GM23338 (cell line): ENCODE data around the gene VRK1. TPM values are rescaled to one million over a fixed set of nuclear protein-coding genes. Genes with fewer than 3 reads are reported as not detected.

Experiments
- ATAC-seq: fragments of 200-7000 bp; cut with Tn5 transposase; 3 replicates; pipeline ENCODE4 v1.9.1; 2020
- DNase-seq: peaks from one replicate; pipeline ENCODE4 v3.0.0-alpha.2; 2015; ENCODE audit warnings: low spot score
- H2AFZ ChIP-seq: fragments of 200-600 bp; sonication (generic); 2 replicates; pipeline ENCODE4 v1.8.0; 2016; ENCODE audit warnings: antibody characterized with exemption, mild to moderate bottlenecking, moderate library complexity
- H3F3A ChIP-seq: fragments of 200-600 bp; sonication (generic); replicated peaks from 2 replicates; pipeline ENCODE4 v1.8.0; 2017; ENCODE audit warnings: antibody characterized with exemption, mixed run types, low read depth
- H3K27ac ChIP-seq: fragments of 200-600 bp; sonication (generic); 2 replicates; pipeline ENCODE4 v1.6.1; 2016; ENCODE audit warnings: low read depth
- H3K27me3 ChIP-seq: fragments of 200-600 bp; sonication (generic); 2 replicates; pipeline ENCODE4 v1.8.0; 2016; ENCODE audit warnings: mild to moderate bottlenecking, mixed run types, moderate library complexity; ENCODE audit not compliant: insufficient read depth
- H3K36me3 ChIP-seq: fragments of 200-600 bp; sonication (generic); 2 replicates; pipeline ENCODE4 v1.8.0; 2016; ENCODE audit warnings: mild to moderate bottlenecking; ENCODE audit not compliant: insufficient read depth
- H3K4me1 ChIP-seq: fragments of 200-600 bp; sonication (generic); 2 replicates; pipeline ENCODE4 v1.8.0; 2016; ENCODE audit warnings: mild to moderate bottlenecking, moderate library complexity; ENCODE audit not compliant: insufficient read depth
- H3K4me2 ChIP-seq: fragments of 200-600 bp; sonication (generic); 2 replicates; pipeline ENCODE4 v1.7.1; 2017; ENCODE audit warnings: mixed run types
- H3K4me3 ChIP-seq: fragments of 200-600 bp; sonication (generic); 2 replicates; pipeline ENCODE4 v1.6.1; 2016; ENCODE audit warnings: mixed run types
- H3K79me2 ChIP-seq: fragments of 200-600 bp; sonication (generic); replicated peaks from 2 replicates; pipeline ENCODE4 v1.8.0; 2017; ENCODE audit warnings: mild to moderate bottlenecking; ENCODE audit not compliant: insufficient read depth
- H3K9me2 ChIP-seq: fragments of 200-600 bp; sonication (generic); 2 replicates; pipeline ENCODE4 v1.8.0; 2017; ENCODE audit not compliant: insufficient read depth
- H4K20me1 ChIP-seq: fragments of 200-600 bp; sonication (generic); replicated peaks from 2 replicates; pipeline ENCODE4 v1.8.0; 2017; ENCODE audit warnings: mild to moderate bottlenecking; ENCODE audit not compliant: insufficient read depth
- H3K27ac Mint-ChIP-seq: 2 replicates; pipeline ENCODE4 v1.8.0; 2020; ENCODE audit warnings: inconsistent platforms, mild to moderate bottlenecking, moderate library complexity, mixed read lengths
- H3K27me3 Mint-ChIP-seq: 3 replicates; pipeline ENCODE4 v1.8.0; 2022; ENCODE audit warnings: low read depth, mild to moderate bottlenecking, moderate library complexity, mixed read lengths, inconsistent platforms; ENCODE audit not compliant: insufficient read depth, poor library complexity
- H3K36me3 Mint-ChIP-seq: 3 replicates; pipeline ENCODE4 v1.8.0; 2021; ENCODE audit warnings: low read depth, mild to moderate bottlenecking, inconsistent platforms, moderate library complexity, mixed read lengths
- H3K4me1 Mint-ChIP-seq: 3 replicates; pipeline ENCODE4 v1.8.0; 2020; ENCODE audit warnings: mild to moderate bottlenecking, inconsistent platforms, mixed read lengths
- H3K4me3 Mint-ChIP-seq: 3 replicates; pipeline ENCODE4 v1.8.0; 2021; ENCODE audit warnings: moderate library complexity, mild to moderate bottlenecking, inconsistent platforms, mixed read lengths
- H3K9me3 Mint-ChIP-seq: 3 replicates; pipeline ENCODE4 v1.8.0; 2020; ENCODE audit warnings: moderate library complexity, mild to moderate bottlenecking, inconsistent platforms, mixed read lengths
- CREB1 ChIP-seq: fragments of 250-450 bp; sonication (Bioruptor Pico); IDR thresholded peaks from 2 replicates; pipeline ENCODE4 v1.5.0; 2020; ENCODE audit warnings: low read depth, mild to moderate bottlenecking, moderate library complexity
- CTCF ChIP-seq, 2 experiments: fragments of 200-600 bp in 1 of 2; sonication (generic) in 1 of 2; conservative IDR thresholded peaks; 2 replicates each; pipeline versions ENCODE4 v1.5.1 to v1.6.1; 2016 to 2017; ENCODE audit warnings: antibody characterized with exemption in 2 of 2, low read depth in 2 of 2, mild to moderate bottlenecking in 2 of 2, moderate library complexity in 1 of 2
- ETS1 ChIP-seq: IDR thresholded peaks from 2 replicates; pipeline ENCODE4 v1.6.1; 2016; ENCODE audit warnings: antibody characterized with exemption
- EZH2 ChIP-seq: fragments of 200-600 bp; sonication (generic); IDR thresholded peaks from one replicate; pipeline ENCODE4 v1.8.0; 2017; ENCODE audit warnings: antibody characterized with exemption, mild to moderate bottlenecking, low read depth; ENCODE audit not compliant: unreplicated experiment
- EZH2phosphoT487 ChIP-seq: fragments of 200-600 bp; sonication (generic); IDR thresholded peaks from one replicate; pipeline ENCODE4 v1.8.1; 2018; ENCODE audit warnings: antibody characterized with exemption; ENCODE audit not compliant: unreplicated experiment
- JUNB ChIP-seq: IDR thresholded peaks from one replicate; pipeline ENCODE4 v1.6.1; 2016; ENCODE audit warnings: antibody characterized with exemption; ENCODE audit not compliant: unreplicated experiment
- NANOG ChIP-seq: IDR thresholded peaks from 2 replicates; pipeline ENCODE4 v1.6.1; 2016; ENCODE audit warnings: antibody characterized with exemption, borderline replicate concordance
- POLR2AphosphoS5 ChIP-seq: IDR thresholded peaks from 2 replicates; pipeline ENCODE4 v1.6.1; 2016; ENCODE audit warnings: antibody characterized with exemption, low read depth
- REST ChIP-seq: IDR thresholded peaks from one replicate; pipeline ENCODE4 v1.6.1; 2018; ENCODE audit warnings: antibody characterized with exemption; ENCODE audit not compliant: unreplicated experiment
- STAT1 ChIP-seq: IDR thresholded peaks from one replicate; pipeline ENCODE4 v1.6.1; 2016; ENCODE audit warnings: antibody characterized with exemption; ENCODE audit not compliant: unreplicated experiment
- ZNF114 ChIP-seq: fragments of 250-450 bp; sonication (Bioruptor Pico); IDR thresholded peaks from 2 replicates; pipeline ENCODE4 v1.5.0; 2020; ENCODE audit warnings: mild to moderate bottlenecking, moderate library complexity
- ZNF331 ChIP-seq: fragments of 250-450 bp; sonication (Bioruptor Pico); IDR thresholded peaks from 2 replicates; pipeline ENCODE4 v1.5.0; 2020; ENCODE audit warnings: low read depth, mild to moderate bottlenecking, moderate library complexity
- ZNF462 ChIP-seq: fragments of 250-450 bp; sonication (Bioruptor Pico); IDR thresholded peaks from 2 replicates; pipeline ENCODE4 v1.5.0; 2020; ENCODE audit warnings: mild to moderate bottlenecking, moderate library complexity
- polyA plus RNA-seq: library from polyadenylated mRNA; unstranded; fragments of >200 nt; fragmentation: Nextera tagmentation; extraction: Ambion mirVana; gene quantifications from 2 replicates; pipeline ENCODE4 v1.2.1, GENCODE V29; 2016
- total RNA-seq: library from RNA; depleted of rRNA; stranded (reverse); fragments of >200 nt; shearing (Covaris generic); gene quantifications from 2 replicates; pipeline ENCODE4 v1.2.3, GENCODE V29; 2014

Gene VRK1
- total and polyA plus RNA-seq, 2 experiments from 2014 or later: 83.8 to 119 TPM

GRCh38 chr14:96893966-96894622 lies 96.9 kb downstream of the VRK1 start:
- H3K27ac Mint-ChIP-seq: no peak overlapping the region
- peaks cover 4% of the 10 kb centered on the region for H3K27me3 Mint-ChIP-seq
- no peaks in the 10 kb centered on the region for H3K36me3 Mint-ChIP-seq

More at GRCh38 chr14:96893966-96894622, 96.9 kb downstream of the VRK1 start:
- H3F3A ChIP-seq: no peaks in the 10 kb centered on the region
- H3K79me2 ChIP-seq: no peaks in the 10 kb centered on the region
- no peak overlapping the region for H3K4me2 ChIP-seq
- no peaks in the 10 kb centered on the region for H3K27me3 ChIP-seq
- no peaks in the 10 kb centered on the region; the same call in 1 of the 3 replicates for H3K4me1 Mint-ChIP-seq
- H3K36me3 ChIP-seq: no peaks in the 10 kb centered on the region
- no peaks in the 10 kb centered on the region for H3K9me2 ChIP-seq
- H3K4me1 ChIP-seq: peaks cover 5% of the 10 kb centered on the region; the same call in 1 of the 2 replicates
- no peaks in the 10 kb centered on the region for H3K9me3 Mint-ChIP-seq
- no peak overlapping the region for H2AFZ ChIP-seq
- no peak for DNase-seq
- no peak for TF ChIP-seq ZNF331 (CRISPR knock-in tag)
- no peak for TF ChIP-seq ZNF114 (CRISPR knock-in tag)
- no peak for TF ChIP-seq REST
- TF ChIP-seq CREB1 (CRISPR knock-in tag): no peak
- no peak for TF ChIP-seq STAT1
- no peak for TF ChIP-seq JUNB
- no peak for TF ChIP-seq ZNF462 (CRISPR knock-in tag)
- TF ChIP-seq NANOG: no peak
- no peak for TF ChIP-seq EZH2phosphoT487
- TF ChIP-seq CTCF (conservative IDR thresholded peaks at IDR 0.05; ENCODE audit: low read depth in 2 of 2): no peak
- TF ChIP-seq ETS1: no peak
- TF ChIP-seq EZH2: no peak
- no peak for TF ChIP-seq POLR2AphosphoS5
- ATAC-seq: no peak
- no peak overlapping the region for H3K4me3 Mint-ChIP-seq
- H3K27ac ChIP-seq: no peak overlapping the region; the same call in 1 of the 2 replicates
- H3K4me3 ChIP-seq: no peak overlapping the region
- H4K20me1 ChIP-seq: no peaks in the 10 kb centered on the region
